ENCODE data around the gene METTL9. TPM values are rescaled to one million over a fixed set of nuclear protein-coding genes. Genes with fewer than 3 reads are reported as not detected.
A peak's percentile ranks its signal among the peaks of the same experiment; 100 is the strongest.
"Not testable (repeated sequence)": the region's sequence is repeated elsewhere in the genome, so short reads cannot be mapped to it uniquely, and the experiment has no call there.

Gene METTL9
- total RNA-seq, 2 experiments from 2014 or later, result 86.6 to 93.4 TPM

DNA sequence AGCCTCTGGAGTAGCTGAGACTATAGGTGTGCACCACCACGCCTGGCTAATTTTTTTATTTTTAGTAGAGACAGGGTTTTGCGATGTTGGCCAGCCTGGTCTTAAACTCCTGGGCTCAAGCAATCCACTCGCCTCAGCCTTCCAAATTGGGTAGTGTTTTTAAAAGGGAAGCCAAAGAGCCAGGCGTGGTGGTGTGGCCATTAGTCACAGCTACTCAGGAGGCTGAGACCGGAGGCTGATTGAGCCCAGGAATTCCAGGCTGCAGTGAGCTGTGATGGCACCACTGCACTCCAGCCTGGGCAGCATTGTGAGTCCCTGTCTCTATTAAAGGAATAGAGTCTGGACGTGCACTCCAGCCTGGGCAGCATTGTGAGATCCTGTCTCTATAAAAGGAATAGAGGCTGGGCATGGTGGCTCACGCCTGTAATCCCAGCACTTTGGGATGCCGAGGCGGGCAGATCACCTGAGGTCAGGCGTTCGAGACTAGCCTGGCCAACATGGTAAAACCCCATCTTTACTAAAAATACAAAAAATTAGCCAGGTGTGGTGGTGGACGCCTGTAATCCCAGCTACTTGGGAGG lies 50.5 kb downstream of the METTL9 start:
- ATAC-seq; H3K4me3 Mint-ChIP-seq; H3K36me3 Mint-ChIP-seq; H3K27me3 Mint-ChIP-seq; H3K27ac Mint-ChIP-seq; H3K9me3 Mint-ChIP-seq (ENCODE audit: low read depth); DNase-seq: not testable (repeated sequence)
- peaks cover 48% of the 10 kb centered on the region for H3K4me1 Mint-ChIP-seq
- CTCF ChIA-PET, result interaction anchor here (0.5 kb wide), 1 partner anchor 21 kb away, joined by 4 read pairs; no protein-coding TSS in a partner anchor

DNA sequence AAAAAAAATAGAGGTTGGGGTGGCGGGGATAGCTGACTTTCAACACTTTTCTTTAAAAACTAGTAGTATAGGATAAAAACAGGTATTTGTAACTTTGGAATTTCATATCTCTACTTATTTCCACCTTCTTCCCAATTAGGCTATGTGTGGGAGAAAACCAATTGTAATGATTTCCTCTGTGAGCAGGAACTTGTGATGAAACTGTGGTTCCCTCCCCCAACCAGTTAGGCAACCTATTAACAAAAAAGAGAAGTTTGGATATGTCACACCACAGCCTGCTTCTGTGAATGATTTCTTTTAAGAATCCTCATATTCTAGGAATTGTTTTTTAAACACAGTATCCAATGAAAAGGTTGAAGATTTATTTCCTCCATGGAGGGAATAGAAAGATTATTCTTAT lies 51.1 kb downstream of the METTL9 start:
- CTCF ChIA-PET, result interaction anchor here (0.5 kb wide), 1 partner anchor 22 kb away, joined by 4 read pairs; no protein-coding TSS in a partner anchor
- peaks cover 45% of the 10 kb centered on the region for H3K4me1 Mint-ChIP-seq
- H3K27me3 Mint-ChIP-seq, result no peaks in the 10 kb centered on the region
- H3K4me3 Mint-ChIP-seq, result no peak overlapping the region
- H3K36me3 Mint-ChIP-seq, result peaks cover 3% of the 10 kb centered on the region
- DNase-seq (no peak), ATAC-seq (no peak)
- H3K9me3 Mint-ChIP-seq (ENCODE audit: low read depth), result no peaks in the 10 kb centered on the region
- H3K27ac Mint-ChIP-seq, result no peak overlapping the region

DNA sequence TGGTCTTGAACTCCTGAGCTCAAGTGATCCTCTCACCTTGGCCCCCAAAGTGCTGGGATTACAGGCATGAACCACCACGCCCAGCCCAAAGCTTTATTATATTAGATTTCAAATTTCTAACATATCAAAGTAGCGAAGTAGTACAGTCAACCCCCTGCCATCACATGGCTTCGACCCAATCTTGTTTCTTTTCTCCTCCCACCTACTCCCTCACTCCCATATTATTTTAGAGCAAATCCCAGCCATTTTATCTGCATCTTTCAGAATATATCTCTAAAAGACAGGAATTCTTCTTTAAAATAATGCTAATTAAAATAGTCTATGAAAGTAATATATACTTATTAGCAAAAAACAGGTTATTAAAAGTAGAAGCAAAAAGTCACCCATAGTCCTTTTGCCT lies 52.1 kb downstream of the METTL9 start:
- H3K4me3 Mint-ChIP-seq, result no peak overlapping the region
- CTCF ChIA-PET, result no interaction called here
- H3K27me3 Mint-ChIP-seq, result no peaks in the 10 kb centered on the region
- ATAC-seq, result no peak
- H3K27ac Mint-ChIP-seq, result no peak overlapping the region
- H3K9me3 Mint-ChIP-seq (ENCODE audit: low read depth), result no peaks in the 10 kb centered on the region
- DNase-seq, result no peak
- H3K4me1 Mint-ChIP-seq, result peaks cover 38% of the 10 kb centered on the region
- H3K36me3 Mint-ChIP-seq, result peaks cover 6% of the 10 kb centered on the region

DNA sequence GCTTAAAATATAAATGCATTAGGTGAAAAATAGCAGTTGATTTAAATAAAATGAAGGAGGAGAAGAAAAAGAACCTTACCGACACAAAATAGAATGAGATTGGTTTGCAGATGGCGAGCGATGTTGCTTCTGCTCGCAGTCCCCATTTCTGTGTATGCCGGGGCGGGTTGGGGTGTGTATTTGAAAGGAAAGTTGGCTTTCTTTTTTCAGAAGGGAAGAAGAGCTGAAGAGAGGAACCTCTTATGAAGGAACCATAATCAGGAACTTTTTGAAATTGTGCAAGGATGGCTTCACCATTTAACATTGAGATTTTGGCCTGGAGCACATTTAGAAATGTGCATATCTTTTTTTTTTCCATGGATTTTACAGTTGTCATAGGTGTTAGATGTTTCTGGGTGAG lies 53.1 kb downstream of the METTL9 start, which contains the start of gene IGSF6:
TSS of gene IGSF6 (minus strand) at position 156 of the 400 bp plus-strand sequence. CDS start at position 146, 10 bp downstream.
- DNase-seq (no peak), ATAC-seq (no peak)
- CTCF ChIA-PET, result no interaction called here
- no peak within 1 kb of the TSS for H3K27ac Mint-ChIP-seq
- no peak within 1 kb of the TSS for H3K4me3 Mint-ChIP-seq
- peaks cover 38% of the 10 kb centered on the region for H3K4me1 Mint-ChIP-seq
- no peaks in the 10 kb centered on the region for H3K9me3 Mint-ChIP-seq (ENCODE audit: low read depth)
- peaks cover 5% of the 10 kb centered on the region for H3K36me3 Mint-ChIP-seq
- no peaks in the 10 kb centered on the region for H3K27me3 Mint-ChIP-seq

DNA sequence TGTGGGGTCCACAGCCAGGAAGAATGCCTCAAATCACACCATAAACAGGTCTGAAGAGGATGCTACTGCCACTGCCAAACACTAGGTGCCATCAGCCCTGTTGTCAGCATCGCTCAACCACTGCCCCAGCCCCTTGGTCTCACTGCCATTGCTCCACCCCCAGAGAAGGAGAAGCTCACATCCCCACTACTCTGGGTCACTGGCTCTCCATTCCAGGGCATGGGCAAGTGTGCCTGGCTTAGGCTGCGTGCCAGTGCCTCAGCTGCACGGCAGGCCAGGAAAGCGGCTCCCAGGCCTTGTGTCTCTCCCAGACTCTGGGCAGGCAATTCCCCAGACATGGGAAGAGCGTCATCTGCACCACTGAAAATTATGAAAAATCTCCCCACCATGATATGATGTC lies 54.2 kb downstream of the METTL9 start:
- H3K36me3 Mint-ChIP-seq, result peaks cover 3% of the 10 kb centered on the region
- ATAC-seq (no peak), DNase-seq (no peak)
- CTCF ChIA-PET, result no interaction called here
- H3K4me1 Mint-ChIP-seq, result peaks cover 35% of the 10 kb centered on the region
- no peak overlapping the region for H3K27ac Mint-ChIP-seq
- H3K4me3 Mint-ChIP-seq, result no peak overlapping the region
- H3K27me3 Mint-ChIP-seq, result no peaks in the 10 kb centered on the region
- H3K9me3 Mint-ChIP-seq (ENCODE audit: low read depth), result no peaks in the 10 kb centered on the region

DNA sequence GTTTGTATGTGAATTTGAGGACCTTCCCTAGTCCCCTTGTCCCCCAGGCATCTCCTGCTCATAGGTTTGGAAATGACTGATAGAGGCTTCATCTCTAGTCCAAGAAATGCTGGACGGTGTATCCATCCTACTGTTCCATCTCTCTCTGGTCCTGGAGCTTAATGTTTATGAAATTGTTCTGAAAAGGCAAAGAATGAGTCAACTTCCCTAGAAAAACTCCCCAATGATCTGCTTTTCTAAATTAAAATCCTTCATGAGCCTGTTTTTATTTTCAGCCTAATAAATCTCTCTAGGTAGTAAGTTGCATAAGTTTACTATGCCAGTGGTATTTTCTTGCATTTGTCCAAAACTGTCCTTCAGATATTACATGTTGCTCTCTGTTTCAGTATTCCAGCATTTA lies 55.1 kb downstream of the METTL9 start:
- Mint-ChIP-seq H3K27me3 (no peaks in the 10 kb centered on the region), H3K9me3 (ENCODE audit: low read depth) (no peaks in the 10 kb centered on the region), H3K27ac (no peak overlapping the region), H3K36me3 (peaks cover 3% of the 10 kb centered on the region), H3K4me1 (peaks cover 31% of the 10 kb centered on the region), H3K4me3 (no peak overlapping the region)
- ATAC-seq, result no peak
- no peak for DNase-seq
- CTCF ChIA-PET, result no interaction called here

DNA sequence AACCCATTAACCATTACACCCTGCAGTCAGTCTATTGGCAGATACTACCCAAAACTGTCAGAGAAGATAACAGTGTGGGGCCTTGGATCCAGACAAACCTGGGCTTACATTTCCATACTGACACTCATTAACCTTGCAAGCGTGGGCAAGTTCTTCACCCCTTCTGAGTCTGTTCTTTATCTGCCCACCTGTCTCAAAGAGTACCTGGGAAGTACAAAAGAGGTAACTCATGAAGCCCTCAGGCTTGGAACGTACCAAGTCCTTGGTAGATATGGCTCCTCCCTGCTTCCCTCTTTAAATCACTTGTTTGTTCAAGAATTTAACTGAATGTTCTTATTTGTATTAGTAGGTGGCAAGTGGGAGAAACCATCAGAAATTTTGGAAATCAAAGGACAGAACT lies 55.5 kb downstream of the METTL9 start:
- ATAC-seq, result no peak
- Mint-ChIP-seq H3K9me3 (ENCODE audit: low read depth) (no peaks in the 10 kb centered on the region), H3K27ac (no peak overlapping the region), H3K4me1 (peaks cover 31% of the 10 kb centered on the region), H3K27me3 (no peaks in the 10 kb centered on the region), H3K36me3 (peaks cover 3% of the 10 kb centered on the region), H3K4me3 (no peak overlapping the region)
- no peak for DNase-seq
- CTCF ChIA-PET, result interaction anchor here (3.4 kb wide), 1 partner anchor 54 kb away, joined by 76 read pairs; no protein-coding TSS in a partner anchor

DNA sequence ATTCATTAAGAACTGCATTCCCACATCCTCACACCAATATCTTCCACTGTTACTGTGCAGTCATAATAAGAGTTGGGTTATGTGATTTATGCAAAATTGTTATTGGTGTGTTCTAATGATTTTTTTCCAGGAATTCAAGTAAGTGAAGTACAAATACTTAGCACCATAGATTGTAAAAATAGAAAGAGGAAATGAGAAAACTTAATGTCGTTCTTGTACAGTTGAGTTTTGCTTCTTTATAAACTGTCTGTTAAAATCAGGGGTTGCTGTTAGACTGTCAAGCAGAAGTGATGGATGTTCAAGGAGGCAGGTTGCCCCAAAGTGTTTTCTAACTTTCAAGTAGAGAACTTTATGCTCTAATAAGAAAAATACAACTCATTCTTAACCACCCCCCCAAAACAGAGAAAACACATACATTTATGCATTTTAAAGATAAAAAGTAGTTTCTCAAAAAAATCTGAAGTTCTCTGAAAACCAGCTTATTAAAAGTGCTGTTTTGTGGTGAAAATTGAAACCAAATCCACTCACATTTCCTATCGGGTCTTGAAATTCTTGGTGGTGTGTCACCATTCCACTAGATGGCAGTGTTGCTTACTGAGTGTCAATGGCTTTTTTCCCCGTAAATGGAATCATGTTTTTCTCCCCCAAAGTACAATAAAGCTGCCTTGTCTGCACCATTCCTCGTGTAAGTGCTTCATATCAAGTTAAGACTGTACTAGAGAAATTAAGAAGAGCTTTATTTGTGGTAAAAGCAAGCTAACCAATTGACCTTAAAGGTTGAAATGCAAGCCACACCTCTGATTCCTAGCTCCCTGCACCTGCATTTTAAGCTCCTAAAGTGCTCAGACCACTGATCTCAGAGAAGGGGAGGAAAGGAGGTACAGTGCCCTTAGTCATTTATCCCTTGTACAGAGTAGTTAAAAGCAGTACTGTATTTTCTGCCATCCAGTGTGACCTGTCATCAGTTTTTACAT lies 57.7 kb downstream of the METTL9 start:
- Mint-ChIP-seq H3K4me3 (no peak overlapping the region), H3K27me3 (no peaks in the 10 kb centered on the region), H3K4me1 (peaks cover 37% of the 10 kb centered on the region), H3K36me3 (peaks cover 3% of the 10 kb centered on the region), H3K27ac (peak overlapping the region; percentile 63), H3K9me3 (ENCODE audit: low read depth) (no peaks in the 10 kb centered on the region)
- peak; percentile 56 for DNase-seq
- peak; percentile 53 for ATAC-seq
- CTCF ChIA-PET, result interaction anchor here (0.7 to 3.4 kb wide), 33 partner anchors 11 to 532 kb away, joined by 3 to 76 read pairs (median 4); partner anchors contain the start of gene UQCRC2

DNA sequence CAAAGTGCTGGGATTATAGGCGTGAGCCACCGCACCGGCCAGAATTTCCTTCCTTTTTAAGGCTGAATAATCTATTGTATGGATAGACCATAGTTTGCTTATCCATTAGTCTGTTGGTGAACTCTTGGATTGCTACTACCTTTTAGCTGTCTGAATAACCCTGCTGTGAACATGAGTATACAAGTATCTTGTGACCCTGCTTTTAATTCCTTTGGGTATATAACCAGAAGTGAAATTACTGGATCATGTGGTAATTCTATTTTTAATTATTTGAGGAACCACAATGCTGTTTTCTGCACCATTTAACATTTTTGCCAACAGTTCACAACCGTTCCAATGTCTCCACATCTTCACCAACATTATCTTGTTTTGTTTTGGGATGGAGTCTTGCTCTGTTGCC lies 59.7 kb downstream of the METTL9 start:
- Mint-ChIP-seq H3K36me3 (peaks cover 5% of the 10 kb centered on the region), H3K27me3 (peaks cover 8% of the 10 kb centered on the region), H3K27ac (no peak overlapping the region), H3K4me3 (no peak overlapping the region), H3K9me3 (ENCODE audit: low read depth) (no peaks in the 10 kb centered on the region), H3K4me1 (peaks cover 35% of the 10 kb centered on the region)
- ATAC-seq (no peak), DNase-seq (no peak)
- CTCF ChIA-PET, result interaction anchor here (0.6 to 1.7 kb wide), 6 partner anchors 14 to 87 kb away, joined by 3 to 5 read pairs (median 3); no protein-coding TSS in a partner anchor

DNA sequence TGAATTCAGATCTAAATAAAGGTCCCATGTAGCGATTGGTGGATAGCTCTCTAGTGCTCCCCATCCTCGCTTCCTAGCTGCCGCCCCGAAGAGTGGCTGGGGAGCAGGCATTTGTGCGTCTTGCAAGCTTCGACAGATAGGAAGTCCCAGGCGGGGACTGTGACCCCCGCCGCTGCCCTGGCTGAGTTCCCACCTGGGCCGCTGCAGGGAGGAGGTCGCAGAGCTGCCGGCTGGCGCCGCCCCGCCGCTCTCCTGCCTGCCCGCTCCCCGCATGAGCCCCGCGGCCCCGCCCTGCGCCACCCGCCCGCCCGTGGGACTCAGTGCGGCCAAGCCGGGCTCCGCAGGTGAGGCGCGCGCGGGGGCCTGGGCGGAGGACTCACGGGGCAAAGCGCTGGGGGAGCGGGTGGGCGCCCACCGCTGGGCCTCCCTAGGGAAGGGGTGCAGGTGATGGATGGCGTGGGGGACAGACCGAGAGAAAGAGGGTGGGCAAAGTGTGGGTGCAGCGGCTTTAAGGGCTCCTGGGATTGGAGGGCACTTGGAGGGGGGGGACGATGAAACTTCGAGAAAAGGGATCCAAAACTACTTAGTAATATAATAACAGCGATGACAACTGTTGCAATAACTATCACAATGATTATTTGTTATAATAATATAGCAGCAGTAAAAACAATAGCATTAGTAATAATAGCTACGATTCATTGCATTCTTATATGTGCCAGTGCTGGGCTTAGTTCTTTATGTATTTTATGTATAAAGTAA lies 64.7 kb downstream of the METTL9 start, which contains the start of gene OTOA:
TSS of gene OTOA (plus strand) at position 80 of the 759 bp plus-strand sequence. CDS start 14,547 bp downstream, outside the sequence.
- H3K27ac Mint-ChIP-seq, result no peak within 1 kb of the TSS
- peaks cover 1% of the 10 kb centered on the region for H3K36me3 Mint-ChIP-seq
- H3K9me3 Mint-ChIP-seq (ENCODE audit: low read depth), result no peaks in the 10 kb centered on the region
- DNase-seq (no peak), ATAC-seq (no peak)
- peak within 1 kb of the TSS; percentile 28 for H3K4me3 Mint-ChIP-seq
- CTCF ChIA-PET, result interaction anchor here (0.9 to 1.3 kb wide), 2 partner anchors 45 to 47 kb away, joined by 3 to 5 read pairs; no protein-coding TSS in a partner anchor
- peaks cover 14% of the 10 kb centered on the region for H3K4me1 Mint-ChIP-seq
- peaks cover 23% of the 10 kb centered on the region for H3K27me3 Mint-ChIP-seq

DNA sequence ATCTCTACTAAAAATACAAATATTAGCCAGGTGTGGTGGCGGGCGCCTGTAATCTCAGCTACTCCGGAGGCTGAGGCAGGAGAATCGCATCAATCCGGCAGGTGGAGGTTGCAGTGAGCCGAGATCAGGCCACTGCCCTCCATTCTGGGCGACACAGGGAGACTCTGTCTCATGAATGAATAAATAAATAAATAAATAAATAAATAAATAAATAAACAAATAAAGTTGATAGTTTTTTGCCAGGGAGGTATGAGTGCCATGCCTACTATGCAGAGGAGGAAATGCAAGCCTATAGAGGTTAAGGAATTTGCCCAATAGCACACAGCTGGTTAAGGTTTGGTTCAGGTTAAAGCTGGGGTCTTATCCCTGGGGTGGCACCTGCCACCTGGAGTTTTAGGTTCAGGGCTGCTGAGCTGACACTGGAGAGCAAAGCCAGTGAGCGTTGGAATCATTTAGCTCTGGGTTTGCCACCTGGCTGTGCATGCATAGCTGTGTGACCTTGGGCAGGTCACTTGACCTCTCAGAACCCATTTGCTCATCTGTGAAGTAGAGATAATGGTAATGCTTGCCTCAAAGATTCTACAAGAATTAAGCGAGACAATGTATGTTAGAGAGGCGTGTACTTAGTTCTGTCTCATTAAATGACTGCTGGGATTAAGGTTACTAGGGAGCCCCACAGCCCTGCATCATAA lies 65.6 kb downstream of the METTL9 start:
- no peak overlapping the region for H3K4me3 Mint-ChIP-seq

DNA sequence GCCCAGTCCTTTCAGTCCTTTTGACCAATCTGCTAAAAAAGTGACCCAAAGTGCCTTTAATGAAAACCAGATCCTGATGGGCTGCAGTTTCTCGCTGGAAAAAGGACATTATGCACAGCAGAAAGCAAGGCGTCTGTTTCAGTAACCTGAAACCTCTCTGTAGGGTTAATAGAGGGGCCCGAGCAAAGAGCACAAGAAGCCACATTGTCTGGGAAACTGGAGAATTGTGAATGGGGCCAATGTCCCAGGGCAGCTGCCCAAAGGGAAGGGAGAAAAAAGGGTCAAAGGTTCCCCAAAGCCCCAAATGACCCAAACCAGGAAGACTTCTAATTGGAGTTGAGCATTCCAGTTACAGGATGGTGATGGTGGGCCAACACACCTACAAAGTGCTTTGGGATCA lies 67.4 kb downstream of the METTL9 start:
- CTCF ChIA-PET, result interaction anchor here (1.1 kb wide), 1 partner anchor 10 kb away, joined by 3 read pairs; no protein-coding TSS in a partner anchor
- Mint-ChIP-seq H3K4me1 (peaks cover 3% of the 10 kb centered on the region), H3K4me3 (no peak overlapping the region), H3K36me3 (peaks cover 1% of the 10 kb centered on the region), H3K27ac (no peak overlapping the region), H3K9me3 (ENCODE audit: low read depth) (no peaks in the 10 kb centered on the region), H3K27me3 (peaks cover 27% of the 10 kb centered on the region)
- ATAC-seq (no peak), DNase-seq (no peak)

More for the DNA sequence above, 65.6 kb downstream of the METTL9 start:
- DNase-seq, result no peak
- Mint-ChIP-seq H3K36me3 (peaks cover 1% of the 10 kb centered on the region), H3K27me3 (peaks cover 23% of the 10 kb centered on the region), H3K27ac (no peak overlapping the region), H3K4me1 (peaks cover 13% of the 10 kb centered on the region), H3K9me3 (ENCODE audit: low read depth) (no peaks in the 10 kb centered on the region)
- CTCF ChIA-PET, result interaction anchor here (0.9 to 1.4 kb wide), 3 partner anchors 43 to 46 kb away, joined by 3 to 5 read pairs (median 4); no protein-coding TSS in a partner anchor
- no peak for ATAC-seq

Measured in activated CD8-positive, alpha-beta memory T cell treated with anti-CD3 and anti-CD28 coated beads, Interleukin-2, amount 10 ng/mL, durations not matched to agents 7 days and 5 days (primary cell).